ENCODE measurements around the gene SCAMP5. TPM values are rescaled to one million over a fixed set of nuclear protein-coding genes. Genes with fewer than 3 reads are reported as not detected.

The SCAMP5 gene
- polyA plus RNA-seq, 1 donor (not counting 4 experiments of a cell fraction or from before 2014, with no cell fraction given), result 1.9 TPM

GRCh38 chr15:75033809-75034208, 38.4 kb downstream of the SCAMP5 start:
- Histone ChIP-seq H3K4me2 (ENCODE audit: control insufficient read depth, extremely low read depth, insufficient read depth, low read depth, low read length) (no peak overlapping the region), H3K27ac (ENCODE audit: control insufficient read depth, insufficient read depth, low read length) (no peak overlapping the region), H3K9me1 (ENCODE audit: control insufficient read depth, extremely low read depth, insufficient read depth, low read length) (no peaks in the 10 kb centered on the region), H3K9ac (ENCODE audit: control insufficient read depth, extremely low read depth, insufficient read depth, low read length) (no peak overlapping the region), H3K4me3 (ENCODE audit: control insufficient read depth in 2 of 3, extremely low read depth in 1 of 3, insufficient read depth in 2 of 3, low read depth in 1 of 3, low read length in 3 of 3) (no peak overlapping the region), H2AFZ (ENCODE audit: control insufficient read depth, low read length) (no peak overlapping the region), H3K4me1 (ENCODE audit: control insufficient read depth, extremely low read depth, insufficient read depth, low read length) (peaks cover 39% of the 10 kb centered on the region), H3K27me3 (ENCODE audit: control insufficient read depth, extremely low read depth, insufficient read depth, low read length) (no peaks in the 10 kb centered on the region), H3K79me2 (ENCODE audit: control insufficient read depth, insufficient read depth, low read length) (no peaks in the 10 kb centered on the region), H3K36me3 (ENCODE audit: control insufficient read depth in 2 of 2, extremely low read depth in 1 of 2, insufficient read depth in 2 of 2, low read length in 2 of 2) (peaks cover under 1 to 5% of the 10 kb centered on the region in 2 experiments), H4K20me1 (ENCODE audit: control insufficient read depth, extremely low read depth, insufficient read depth, low read length) (no peaks in the 10 kb centered on the region), H3K9me3 (ENCODE audit: control insufficient read depth, low read depth, low read length) (no peaks in the 10 kb centered on the region)
- dilution Hi-C loops (cut with MboI; ENCODE audit: extremely low pct_ligation_motif_present, low sequenced_read_pairs), result no loop called here
- DNase-seq (ENCODE audit: low read depth, low spot score) (no peak), FAIRE-seq (no peak)
- no peak for TF ChIP-seq EZH2 (IDR thresholded peaks at IDR 0.05; ENCODE audit: low read length)
- TF ChIP-seq CTCF (optimal IDR thresholded peaks at IDR 0.05 in 1 of 3, IDR thresholded peaks at IDR 0.05 in 1 of 3, conservative IDR thresholded peaks at IDR 0.05 in 1 of 3; ENCODE audit: extremely low read depth in 1 of 3, insufficient read depth in 2 of 3, low read length in 3 of 3), result no peak

GRCh38 chr15:75034615-75035014, 39.3 kb downstream of the SCAMP5 start:
- Histone ChIP-seq H3K4me2 (ENCODE audit: control insufficient read depth, extremely low read depth, insufficient read depth, low read depth, low read length) (no peak overlapping the region), H3K36me3 (ENCODE audit: control insufficient read depth in 2 of 2, extremely low read depth in 1 of 2, insufficient read depth in 2 of 2, low read length in 2 of 2) (peaks cover 0 to 5% of the 10 kb centered on the region in 2 experiments), H3K9me3 (ENCODE audit: control insufficient read depth, low read depth, low read length) (no peaks in the 10 kb centered on the region), H3K4me3 (ENCODE audit: control insufficient read depth in 2 of 3, extremely low read depth in 1 of 3, insufficient read depth in 2 of 3, low read depth in 1 of 3, low read length in 3 of 3) (no peak overlapping the region), H2AFZ (ENCODE audit: control insufficient read depth, low read length) (no peak overlapping the region), H3K79me2 (ENCODE audit: control insufficient read depth, insufficient read depth, low read length) (no peaks in the 10 kb centered on the region), H3K9me1 (ENCODE audit: control insufficient read depth, extremely low read depth, insufficient read depth, low read length) (no peaks in the 10 kb centered on the region), H3K27me3 (ENCODE audit: control insufficient read depth, extremely low read depth, insufficient read depth, low read length) (no peaks in the 10 kb centered on the region), H4K20me1 (ENCODE audit: control insufficient read depth, extremely low read depth, insufficient read depth, low read length) (no peaks in the 10 kb centered on the region), H3K27ac (ENCODE audit: control insufficient read depth, insufficient read depth, low read length) (no peak overlapping the region), H3K9ac (ENCODE audit: control insufficient read depth, extremely low read depth, insufficient read depth, low read length) (no peak overlapping the region), H3K4me1 (ENCODE audit: control insufficient read depth, extremely low read depth, insufficient read depth, low read length) (peaks cover 36% of the 10 kb centered on the region)
- dilution Hi-C loops (cut with MboI; ENCODE audit: extremely low pct_ligation_motif_present, low sequenced_read_pairs), result no loop called here
- FAIRE-seq (no peak), DNase-seq (ENCODE audit: low read depth, low spot score) (no peak)
- no peak for TF ChIP-seq CTCF (optimal IDR thresholded peaks at IDR 0.05 in 1 of 3, IDR thresholded peaks at IDR 0.05 in 1 of 3, conservative IDR thresholded peaks at IDR 0.05 in 1 of 3; ENCODE audit: extremely low read depth in 1 of 3, insufficient read depth in 2 of 3, low read length in 3 of 3)
- TF ChIP-seq EZH2 (IDR thresholded peaks at IDR 0.05; ENCODE audit: low read length), result no peak

Measured in keratinocyte (primary cell).